Calu3 (cell line): ENCODE results near the gene REPS1. TPM values are rescaled to one million over a fixed set of nuclear protein-coding genes. Genes with fewer than 3 reads are reported as not detected.

Source experiments
- BruUV-seq: library from RNA; stranded (reverse); fragments of 400-500 nt; replicated peaks from 2 replicates; lab custom pipeline; 2021; lab: Mats Ljungman, UMichigan
- CTCF ChIA-PET: fragments of 300-600 bp; sonication (Branson Sonifier 250); formaldehyde crosslinking; loops from one replicate; lab custom pipeline; 2022; ENCODE audit warnings: antibody characterized with exemption; lab: Charles Lee
- DNase-seq: peaks from one replicate; pipeline ENCODE4 v3.0.0; 2022
- H3K27ac Mint-ChIP-seq: one replicate; pipeline ENCODE4 v1.8.0; 2022; ENCODE audit warnings: mixed read lengths; ENCODE audit not compliant: unreplicated experiment
- H3K27me3 Mint-ChIP-seq: one replicate; pipeline ENCODE4 v1.8.0; 2022; ENCODE audit warnings: mixed read lengths; ENCODE audit not compliant: unreplicated experiment
- H3K36me3 Mint-ChIP-seq: one replicate; pipeline ENCODE4 v1.8.0; 2022; ENCODE audit warnings: mild to moderate bottlenecking, moderate library complexity, mixed read lengths; ENCODE audit not compliant: insufficient read depth, unreplicated experiment
- H3K4me1 Mint-ChIP-seq: one replicate; pipeline ENCODE4 v1.8.0; 2022; ENCODE audit warnings: mild to moderate bottlenecking, low read depth, mixed read lengths; ENCODE audit not compliant: unreplicated experiment
- H3K4me3 Mint-ChIP-seq: one replicate; pipeline ENCODE4 v1.8.0; 2022; ENCODE audit warnings: mild to moderate bottlenecking, low read depth, moderate library complexity, mixed read lengths; ENCODE audit not compliant: unreplicated experiment
- H3K9me3 Mint-ChIP-seq: one replicate; pipeline ENCODE4 v1.8.0; 2022; ENCODE audit warnings: low read depth, mixed read lengths; ENCODE audit not compliant: unreplicated experiment
- CTCF ChIP-seq: fragments of 200-600 bp; IDR thresholded peaks from one replicate; pipeline ENCODE4 v1.8.0; 2022; ENCODE audit warnings: antibody characterized with exemption; ENCODE audit not compliant: unreplicated experiment
- intact Hi-C: fragments of 100-400 bp; cut with micrococcal nuclease; formaldehyde crosslinking; loops from one replicate; pipeline ENCODE4 v1.10.0; 2022; ENCODE audit not compliant: unreplicated experiment
- total RNA-seq: library from RNA; stranded (reverse); gene quantifications from 2 replicates; pipeline ENCODE4 v1.2.3, GENCODE V29; 2022

REPS1 gene
- total RNA-seq, 1 experiment from 2014 or later = 29.5 TPM

GRCh38 chr6:138970159-138970558 is 17.9 kb downstream of the REPS1 start:
- intact Hi-C loops = no loop called here
- CTCF ChIA-PET = no interaction called here
- no TSS peak for BruUV-seq
- no peak for DNase-seq
- Mint-ChIP-seq H3K36me3 (no peaks in the 10 kb centered on the region), H3K27ac (peak overlapping the region; percentile 2), H3K9me3 (no peaks in the 10 kb centered on the region), H3K27me3 (no peaks in the 10 kb centered on the region), H3K4me1 (peaks cover 44% of the 10 kb centered on the region), H3K4me3 (no peak overlapping the region)
- no peak for TF ChIP-seq CTCF

GRCh38 chr6:138966870-138967269 is 21.2 kb downstream of the REPS1 start:
- intact Hi-C loops = no loop called here
- CTCF ChIA-PET = no interaction called here
- no peaks in the 10 kb centered on the region for H3K27me3 Mint-ChIP-seq

DNA sequence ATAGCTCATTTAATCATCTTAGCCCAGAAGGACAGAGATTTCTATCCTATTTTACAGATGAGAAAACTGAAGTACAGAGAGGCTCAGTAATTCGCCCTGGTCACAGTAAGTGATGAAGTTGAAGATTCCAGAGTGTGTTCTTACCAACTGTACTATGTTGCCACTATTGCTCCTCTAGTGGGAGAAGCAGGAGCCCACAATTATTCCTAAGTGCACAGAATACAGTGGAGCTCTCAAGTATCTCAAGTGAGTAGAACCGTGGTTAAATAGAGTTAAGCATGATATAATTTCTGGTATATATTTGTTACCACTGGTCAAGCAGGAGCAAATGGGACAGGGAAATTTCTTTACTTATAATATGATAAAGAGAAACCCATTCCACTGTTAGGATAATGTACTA is 22.1 kb downstream of the REPS1 start:
- DNase-seq = no peak
- H3K4me3 Mint-ChIP-seq = no peak overlapping the region
- no TSS peak for BruUV-seq
- intact Hi-C loops = no loop called here
- peaks cover 14% of the 10 kb centered on the region for H3K4me1 Mint-ChIP-seq
- no peaks in the 10 kb centered on the region for H3K9me3 Mint-ChIP-seq
- no peak overlapping the region for H3K27ac Mint-ChIP-seq
- CTCF ChIA-PET = no interaction called here
- H3K36me3 Mint-ChIP-seq = no peaks in the 10 kb centered on the region
- TF ChIP-seq CTCF = no peak
- H3K27me3 Mint-ChIP-seq = no peaks in the 10 kb centered on the region

More at GRCh38 chr6:138966870-138967269, 21.2 kb downstream of the REPS1 start:
- Mint-ChIP-seq H3K27ac (no peak overlapping the region), H3K36me3 (no peaks in the 10 kb centered on the region), H3K9me3 (no peaks in the 10 kb centered on the region), H3K4me3 (no peak overlapping the region), H3K4me1 (peaks cover 23% of the 10 kb centered on the region)
- TF ChIP-seq CTCF = no peak
- DNase-seq = no peak
- no TSS peak for BruUV-seq

GRCh38 chr6:138965291-138965874 is 22.7 kb downstream of the REPS1 start:
- intact Hi-C loops = no loop called here
- no peaks in the 10 kb centered on the region for H3K36me3 Mint-ChIP-seq
- BruUV-seq = no TSS peak
- TF ChIP-seq CTCF = no peak
- H3K4me3 Mint-ChIP-seq = no peak overlapping the region
- no peak overlapping the region for H3K27ac Mint-ChIP-seq
- CTCF ChIA-PET = no interaction called here
- H3K27me3 Mint-ChIP-seq = no peaks in the 10 kb centered on the region
- H3K9me3 Mint-ChIP-seq = no peaks in the 10 kb centered on the region
- peaks cover 8% of the 10 kb centered on the region for H3K4me1 Mint-ChIP-seq
- DNase-seq = no peak
